Parathyroid adenoma (tissue), 2 donors: ENCODE measurements around the gene PLPPR1.

Experiments used
- H2AFZ ChIP-seq: fragments of 300-600 bp; sonication (generic); one replicate; pipeline ENCODE4 v1.7.0; 2017; ENCODE audit warnings: antibody characterized with exemption, mild to moderate bottlenecking
- H3K27ac ChIP-seq: fragments of 300-600 bp; sonication (generic); one replicate; pipeline ENCODE4 v1.7.0; 2017
- H3K27me3 ChIP-seq: fragments of 300-600 bp; sonication (generic); one replicate; pipeline ENCODE4 v1.7.0; 2017; ENCODE audit warnings: low read length; ENCODE audit not compliant: control insufficient read depth, insufficient read depth
- H3K36me3 ChIP-seq: fragments of 300-600 bp; sonication (generic); one replicate; pipeline ENCODE4 v1.7.0; 2017; ENCODE audit warnings: low read length; ENCODE audit not compliant: control insufficient read depth, insufficient read depth
- H3K4me1 ChIP-seq: fragments of 300-600 bp; sonication (generic); one replicate; pipeline ENCODE4 v1.7.0; 2017; ENCODE audit warnings: control low read depth
- H3K4me2 ChIP-seq: fragments of 300-600 bp; sonication (generic); one replicate; pipeline ENCODE4 v1.7.0; 2017; ENCODE audit warnings: low read length
- H3K4me3 ChIP-seq: fragments of 300-600 bp; sonication (generic); one replicate; pipeline ENCODE4 v1.7.0; 2017; ENCODE audit warnings: low read depth, low read length
- H3K79me2 ChIP-seq: fragments of 300-600 bp; sonication (generic); one replicate; pipeline ENCODE4 v1.7.0; 2017; ENCODE audit warnings: control low read depth
- H3K9ac ChIP-seq: fragments of 300-600 bp; sonication (generic); one replicate; pipeline ENCODE4 v1.7.0; 2017; ENCODE audit warnings: mild to moderate bottlenecking
- H3K9me3 ChIP-seq: fragments of 300-600 bp; sonication (generic); one replicate; pipeline ENCODE4 v1.7.0; 2017; ENCODE audit warnings: low read length; ENCODE audit not compliant: control insufficient read depth
- TF ChIP-seq, protein P1 (sequence below): fragments of 300-600 bp; sonication (generic); IDR thresholded peaks from one replicate; pipeline ENCODE4 v1.7.0; 2017; ENCODE audit warnings: antibody characterized with exemption, mild to moderate bottlenecking
- donor health status: primary hyperparathyroidism.

Gene PLPPR1

DNA sequence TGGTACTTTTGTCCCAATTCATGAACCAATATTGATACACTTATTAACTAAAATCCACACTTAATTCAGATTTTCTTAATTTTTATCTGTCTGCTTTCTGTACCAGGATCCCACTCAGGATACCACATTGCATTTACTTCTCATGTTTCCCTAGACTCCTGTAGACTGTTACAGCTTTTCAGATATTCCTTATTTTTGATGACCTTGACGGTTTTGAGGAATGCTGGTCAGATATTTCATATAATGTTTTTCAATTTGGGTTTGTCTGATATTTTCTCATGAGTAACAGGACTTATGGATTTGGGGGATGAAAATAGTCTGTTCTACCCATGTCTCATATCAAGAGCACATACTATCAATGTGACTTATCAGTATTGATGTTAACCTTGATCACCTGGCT lies 37.4 kb downstream of the PLPPR1 start:
- Histone ChIP-seq H3K4me3 (no peak overlapping the region), H3K9me3 (no peaks in the 10 kb centered on the region), H3K9ac (no peak overlapping the region), H3K4me2 (no peak overlapping the region), H3K79me2 (no peaks in the 10 kb centered on the region), H3K36me3 (no peaks in the 10 kb centered on the region), H2AFZ (no peak overlapping the region), H3K4me1 (no peaks in the 10 kb centered on the region), H3K27ac (no peak overlapping the region), H3K27me3 (no peaks in the 10 kb centered on the region)
- TF ChIP-seq, protein P1, sequence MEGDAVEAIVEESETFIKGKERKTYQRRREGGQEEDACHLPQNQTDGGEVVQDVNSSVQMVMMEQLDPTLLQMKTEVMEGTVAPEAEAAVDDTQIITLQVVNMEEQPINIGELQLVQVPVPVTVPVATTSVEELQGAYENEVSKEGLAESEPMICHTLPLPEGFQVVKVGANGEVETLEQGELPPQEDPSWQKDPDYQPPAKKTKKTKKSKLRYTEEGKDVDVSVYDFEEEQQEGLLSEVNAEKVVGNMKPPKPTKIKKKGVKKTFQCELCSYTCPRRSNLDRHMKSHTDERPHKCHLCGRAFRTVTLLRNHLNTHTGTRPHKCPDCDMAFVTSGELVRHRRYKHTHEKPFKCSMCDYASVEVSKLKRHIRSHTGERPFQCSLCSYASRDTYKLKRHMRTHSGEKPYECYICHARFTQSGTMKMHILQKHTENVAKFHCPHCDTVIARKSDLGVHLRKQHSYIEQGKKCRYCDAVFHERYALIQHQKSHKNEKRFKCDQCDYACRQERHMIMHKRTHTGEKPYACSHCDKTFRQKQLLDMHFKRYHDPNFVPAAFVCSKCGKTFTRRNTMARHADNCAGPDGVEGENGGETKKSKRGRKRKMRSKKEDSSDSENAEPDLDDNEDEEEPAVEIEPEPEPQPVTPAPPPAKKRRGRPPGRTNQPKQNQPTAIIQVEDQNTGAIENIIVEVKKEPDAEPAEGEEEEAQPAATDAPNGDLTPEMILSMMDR = no peak

DNA sequence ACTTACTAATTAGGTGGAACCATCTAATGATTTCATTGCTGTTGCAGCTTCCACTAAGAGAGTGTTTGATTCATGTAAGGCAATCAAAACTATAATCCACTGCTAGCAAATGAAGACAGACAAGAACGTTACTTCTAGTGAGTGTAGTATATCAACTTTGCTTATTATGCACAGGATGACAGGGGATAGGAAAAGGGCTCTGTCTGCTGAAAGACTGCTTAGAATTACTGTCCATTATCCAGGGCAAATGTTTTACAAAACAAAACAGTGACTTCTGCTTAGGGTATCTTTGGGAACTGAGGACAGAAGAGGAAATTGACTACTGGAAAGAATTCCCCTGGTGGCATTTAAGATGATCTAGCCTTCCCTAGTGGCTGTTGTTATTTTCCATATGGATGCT lies 40.2 kb downstream of the PLPPR1 start:
- H3K4me1 ChIP-seq = no peaks in the 10 kb centered on the region
- H3K9ac ChIP-seq = no peak overlapping the region
- H2AFZ ChIP-seq = no peak overlapping the region
- no peaks in the 10 kb centered on the region for H3K79me2 ChIP-seq
- H3K4me2 ChIP-seq = no peak overlapping the region
- no peaks in the 10 kb centered on the region for H3K9me3 ChIP-seq
- no peak overlapping the region for H3K27ac ChIP-seq
- no peaks in the 10 kb centered on the region for H3K36me3 ChIP-seq
- H3K4me3 ChIP-seq = no peak overlapping the region
- TF ChIP-seq, protein P1 = no peak
- H3K27me3 ChIP-seq = no peaks in the 10 kb centered on the region

DNA sequence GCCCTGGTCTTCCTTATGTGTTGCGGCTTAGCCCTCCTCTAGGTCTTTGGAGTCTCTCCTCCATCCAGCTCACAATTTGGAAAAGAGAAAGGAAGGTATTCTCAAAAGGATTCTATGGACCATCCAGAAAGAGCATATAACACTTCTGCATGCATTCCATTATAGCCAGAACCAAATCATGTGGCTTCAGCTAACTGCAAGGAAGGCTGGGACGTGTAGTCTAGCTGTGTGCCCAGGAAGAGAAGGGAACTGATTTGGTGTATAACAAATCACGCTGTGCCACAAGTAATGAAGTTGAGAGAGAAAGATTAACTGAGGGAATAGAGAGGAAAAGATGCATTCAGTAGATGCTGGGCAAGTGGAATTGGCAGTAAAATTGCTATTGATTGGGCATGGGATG lies 43.7 kb downstream of the PLPPR1 start:
- Histone ChIP-seq H3K4me2 (no peak overlapping the region), H3K4me1 (no peaks in the 10 kb centered on the region), H3K4me3 (no peak overlapping the region), H3K27ac (no peak overlapping the region), H3K27me3 (no peaks in the 10 kb centered on the region), H3K9ac (no peak overlapping the region), H3K79me2 (no peaks in the 10 kb centered on the region), H2AFZ (no peak overlapping the region), H3K9me3 (no peaks in the 10 kb centered on the region), H3K36me3 (no peaks in the 10 kb centered on the region)
- TF ChIP-seq, protein P1 = no peak

DNA sequence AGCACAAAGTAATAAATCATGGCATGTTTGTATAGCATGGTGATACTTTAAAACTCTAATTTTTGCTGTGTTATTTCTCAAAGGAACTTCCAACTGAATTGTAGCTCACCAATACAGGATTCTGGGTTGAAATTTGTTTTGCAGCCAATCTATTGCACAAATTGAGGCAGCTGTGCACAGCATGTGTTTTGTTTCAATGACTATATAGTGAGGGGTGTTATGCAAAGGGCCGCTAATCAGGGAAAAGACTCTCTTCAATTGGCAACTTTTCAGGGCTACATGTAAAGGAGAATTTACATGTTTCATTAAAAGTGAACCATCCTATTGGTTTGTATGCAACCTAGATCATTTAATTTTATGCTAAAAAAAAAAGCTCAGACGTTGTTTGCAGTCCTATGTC lies 44.6 kb downstream of the PLPPR1 start:
- no peaks in the 10 kb centered on the region for H3K79me2 ChIP-seq
- H2AFZ ChIP-seq = no peak overlapping the region
- H3K27me3 ChIP-seq = no peaks in the 10 kb centered on the region
- H3K9ac ChIP-seq = no peak overlapping the region
- TF ChIP-seq, protein P1 = no peak
- H3K4me3 ChIP-seq = no peak overlapping the region
- H3K27ac ChIP-seq = no peak overlapping the region
- no peaks in the 10 kb centered on the region for H3K36me3 ChIP-seq
- H3K9me3 ChIP-seq = no peaks in the 10 kb centered on the region
- no peak overlapping the region for H3K4me2 ChIP-seq
- no peaks in the 10 kb centered on the region for H3K4me1 ChIP-seq

DNA sequence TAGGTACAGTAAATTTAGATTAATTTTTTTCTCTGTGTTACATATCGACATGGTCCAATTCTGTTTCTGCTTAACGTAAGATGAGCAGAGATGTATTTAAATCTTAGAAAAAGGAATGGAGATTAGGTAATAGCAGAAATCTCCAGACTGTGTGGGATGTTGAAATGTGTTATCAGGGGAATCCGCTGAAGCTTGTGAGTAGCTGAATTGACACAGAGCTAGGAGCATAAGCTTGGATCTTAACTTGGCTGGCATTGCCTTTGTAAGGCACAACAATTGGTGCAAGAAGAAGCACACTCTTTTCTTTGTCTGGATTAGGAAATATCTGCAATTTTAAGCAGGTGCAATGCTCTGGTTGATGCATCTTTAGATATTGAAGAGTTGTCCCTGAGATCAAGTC lies 53.1 kb downstream of the PLPPR1 start:
- H3K4me2 ChIP-seq = no peak overlapping the region
- H3K4me1 ChIP-seq = no peaks in the 10 kb centered on the region
- no peaks in the 10 kb centered on the region for H3K9me3 ChIP-seq
- H3K36me3 ChIP-seq = no peaks in the 10 kb centered on the region
- no peak overlapping the region for H2AFZ ChIP-seq
- H3K27me3 ChIP-seq = no peaks in the 10 kb centered on the region
- no peak overlapping the region for H3K9ac ChIP-seq
- no peak overlapping the region for H3K4me3 ChIP-seq
- TF ChIP-seq, protein P1 = no peak
- H3K27ac ChIP-seq = no peak overlapping the region
- H3K79me2 ChIP-seq = no peaks in the 10 kb centered on the region
